Activated B cell treated with CpG ODN at 0.5 μM for 24 hours (primary cell): ENCODE results near the gene WFIKKN2. TPM values are rescaled to one million over a fixed set of nuclear protein-coding genes. Genes with fewer than 3 reads are reported as not detected.

ENCODE experiments used
- ATAC-seq: fragments of 200-7000 bp; cut with Tn5 transposase; one replicate; pipeline ENCODE4 v1.10.0; 2021; ENCODE audit warnings: low read depth, mild to moderate bottlenecking, moderate library complexity
- CTCF ChIA-PET: fragments of 350-600 bp; sonication (Branson Sonifier 250); formaldehyde crosslinking; loops from one replicate; lab custom pipeline; 2021; ENCODE audit warnings: antibody characterized with exemption; lab: Charles Lee
- POLR2A ChIA-PET: fragments of 350-600 bp; sonication (Branson Sonifier 250); formaldehyde crosslinking; loops from one replicate; lab custom pipeline; 2021; ENCODE audit warnings: antibody characterized with exemption; lab: Charles Lee
- DNase-seq: peaks from one replicate; pipeline ENCODE4 v3.0.0; 2022
- H3K27ac Mint-ChIP-seq: one replicate; pipeline ENCODE4 v1.8.0; 2020; ENCODE audit warnings: mixed read lengths
- H3K27me3 Mint-ChIP-seq: one replicate; pipeline ENCODE4 v1.8.0; 2021; ENCODE audit warnings: mixed read lengths
- H3K36me3 Mint-ChIP-seq: one replicate; pipeline ENCODE4 v1.8.0; 2021; ENCODE audit warnings: low read depth, mixed read lengths
- H3K4me1 Mint-ChIP-seq: one replicate; pipeline ENCODE4 v1.8.0; 2021; ENCODE audit warnings: mixed read lengths
- H3K4me3 Mint-ChIP-seq: one replicate; pipeline ENCODE4 v1.8.0; 2020; ENCODE audit warnings: mild to moderate bottlenecking, mixed read lengths
- H3K9me3 Mint-ChIP-seq: one replicate; pipeline ENCODE4 v1.8.0; 2020; ENCODE audit warnings: mixed read lengths
- CTCF ChIP-seq: fragments of 200-600 bp; IDR thresholded peaks from one replicate; pipeline ENCODE4 v1.8.0; 2022; ENCODE audit warnings: antibody characterized with exemption, mild to moderate bottlenecking
- intact Hi-C: fragments of 100-400 bp; cut with micrococcal nuclease; formaldehyde crosslinking; loops from one replicate; pipeline ENCODE4 v1.15.1; 2024
- total RNA-seq: library from RNA; stranded (reverse); gene quantifications from 2 replicates; pipeline ENCODE4 v1.2.3, GENCODE V29; 2022

WFIKKN2 gene
- total RNA-seq, 1 donor from 2014 or later, result not detected

GRCh38 chr17:50863931-50864330, 28.5 kb downstream of the WFIKKN2 start:
- no peak overlapping the region for H3K4me3 Mint-ChIP-seq

GRCh38 chr17:50864747-50865059, 29.3 kb downstream of the WFIKKN2 start:
- peaks cover 40% of the 10 kb centered on the region for H3K4me1 Mint-ChIP-seq
- H3K27ac Mint-ChIP-seq, result peak overlapping the region; percentile 98
- CTCF ChIA-PET, result interaction anchor here (2.7 to 4.5 kb wide), 2 partner anchors 12 to 92 kb away, joined by 10 to 37 read pairs; no protein-coding TSS in a partner anchor
- H3K9me3 Mint-ChIP-seq, result no peaks in the 10 kb centered on the region
- no peaks in the 10 kb centered on the region for H3K27me3 Mint-ChIP-seq
- peak overlapping the region; percentile 99 for H3K4me3 Mint-ChIP-seq
- no peak for ATAC-seq
- peaks cover 34% of the 10 kb centered on the region for H3K36me3 Mint-ChIP-seq
- TF ChIP-seq CTCF, result no peak
- POLR2A ChIA-PET, result interaction anchor here (1.0 to 5.8 kb wide), 8 partner anchors 11 to 146 kb away, joined by 4 to 205 read pairs (median 38); partner anchors contain the start of gene LUC7L3
- no peak for DNase-seq
- intact Hi-C loops, result loop anchor here (1.0 to 5.0 kb wide), 4 partner anchors 12 to 303 kb away; partner anchors contain the start of gene NME2

More at GRCh38 chr17:50863931-50864330, 28.5 kb downstream of the WFIKKN2 start:
- no peak for DNase-seq
- ChIA-PET CTCF (interaction anchor here (0.6 to 4.5 kb wide), 5 partner anchors 11 to 135 kb away, joined by 3 to 37 read pairs (median 5); no protein-coding TSS in a partner anchor), POLR2A (interaction anchor here (0.6 to 5.8 kb wide), 3 partner anchors 10 to 728 kb away, joined by 3 to 205 read pairs (median 4); partner anchors contain the start of gene SPATA20)
- no peak for TF ChIP-seq CTCF
- Mint-ChIP-seq H3K9me3 (no peaks in the 10 kb centered on the region), H3K4me1 (peaks cover 39% of the 10 kb centered on the region), H3K27me3 (no peaks in the 10 kb centered on the region), H3K27ac (no peak overlapping the region), H3K36me3 (peaks cover 34% of the 10 kb centered on the region)
- intact Hi-C loops, result loop anchor here (1.0 kb wide), 1 partner anchor 92 kb away; no protein-coding TSS in a partner anchor
- no peak for ATAC-seq

GRCh38 chr17:50865060-50865867, 29.9 kb downstream of the WFIKKN2 start:
- Mint-ChIP-seq H3K9me3 (no peaks in the 10 kb centered on the region), H3K27ac (peak overlapping the region; percentile 98), H3K4me1 (peaks cover 42% of the 10 kb centered on the region), H3K36me3 (peaks cover 34% of the 10 kb centered on the region), H3K4me3 (peak overlapping the region; percentile 99), H3K27me3 (no peaks in the 10 kb centered on the region)
- ATAC-seq, result no peak
- CTCF ChIA-PET, result interaction anchor here (1.3 to 4.5 kb wide), 3 partner anchors 12 to 91 kb away, joined by 3 to 37 read pairs (median 10); no protein-coding TSS in a partner anchor
- intact Hi-C loops, result loop anchor here (1.0 to 5.0 kb wide), 4 partner anchors 13 to 302 kb away; partner anchors contain the start of gene NME2
- no peak for TF ChIP-seq CTCF
- peak; percentile 55 for DNase-seq
- POLR2A ChIA-PET, result interaction anchor here (0.6 to 5.8 kb wide), 34 partner anchors 11 to 1118 kb away, joined by 3 to 205 read pairs (median 8); partner anchors contain the start of genes CACNA1G, LUC7L3, NME1 and NME2

GRCh38 chr17:50865868-50866260, 30.5 kb downstream of the WFIKKN2 start:
- Mint-ChIP-seq H3K9me3 (no peaks in the 10 kb centered on the region), H3K36me3 (peaks cover 33% of the 10 kb centered on the region), H3K27me3 (no peaks in the 10 kb centered on the region), H3K27ac (peak overlapping the region; percentile 73), H3K4me3 (peak overlapping the region; percentile 99), H3K4me1 (peaks cover 42% of the 10 kb centered on the region)
- intact Hi-C loops, result loop anchor here (1.0 to 5.0 kb wide), 11 partner anchors 14 to 394 kb away; partner anchors contain the start of genes ANKRD40, MBTD1, NME1 and NME2
- no peak for ATAC-seq
- ChIA-PET CTCF (interaction anchor here (1.3 to 4.5 kb wide), 3 partner anchors 13 to 85 kb away, joined by 3 to 37 read pairs (median 3); no protein-coding TSS in a partner anchor), POLR2A (interaction anchor here (0.6 to 5.8 kb wide), 49 partner anchors 10 to 1119 kb away, joined by 3 to 205 read pairs (median 6); partner anchors contain the start of genes CACNA1G, KAT7, LUC7L3 and NME1)
- no peak for DNase-seq
- no peak for TF ChIP-seq CTCF
